Mesenteric fat pad (tissue), 1 donor: ENCODE data around the gene SPINDOC. TPM values are rescaled to one million over a fixed set of nuclear protein-coding genes. Genes with fewer than 3 reads are reported as not detected.
"Not testable (repeated sequence)": the region's sequence is repeated elsewhere in the genome, so short reads cannot be mapped to it uniquely, and the experiment has no call there.

Source experiments
- DNase-seq: peaks from one replicate; pipeline ENCODE4 v3.0.0-alpha.2; 2020; ENCODE audit warnings: low spot score
- total RNA-seq: library from RNA; stranded (reverse); fragmentation: NEBNext Ultra II Directional; extraction: Animal tissue kit (Norgen Biotek cat#: 25700); gene quantifications from one replicate; pipeline ENCODE4 v1.2.1, GENCODE V29; 2021
- donor health status: DM: yes; HTN: yes; CAD: no.

The SPINDOC gene
- total RNA-seq, 1 donor from 2014 or later: 16.2 TPM

DNA sequence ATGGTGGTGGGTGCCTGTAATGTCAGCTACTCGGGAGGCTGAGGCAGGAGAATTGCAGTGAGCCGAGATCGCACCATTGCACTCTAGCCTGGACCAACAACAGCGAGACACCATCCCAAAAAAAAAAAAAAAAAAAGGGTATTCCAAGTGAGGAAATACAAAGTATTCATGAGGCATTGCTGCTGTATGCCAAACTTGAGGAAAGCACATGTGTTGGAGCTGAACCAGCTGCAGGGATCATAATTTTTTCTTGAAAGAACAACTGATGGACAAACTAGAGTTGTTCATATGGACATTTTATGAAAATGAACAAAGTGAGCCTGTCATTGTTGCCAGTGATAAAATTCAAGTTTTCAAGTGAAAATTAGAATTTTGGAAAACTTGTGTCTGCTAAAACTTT lies 41.4 kb downstream of the SPINDOC start:
- no peak for DNase-seq

DNA sequence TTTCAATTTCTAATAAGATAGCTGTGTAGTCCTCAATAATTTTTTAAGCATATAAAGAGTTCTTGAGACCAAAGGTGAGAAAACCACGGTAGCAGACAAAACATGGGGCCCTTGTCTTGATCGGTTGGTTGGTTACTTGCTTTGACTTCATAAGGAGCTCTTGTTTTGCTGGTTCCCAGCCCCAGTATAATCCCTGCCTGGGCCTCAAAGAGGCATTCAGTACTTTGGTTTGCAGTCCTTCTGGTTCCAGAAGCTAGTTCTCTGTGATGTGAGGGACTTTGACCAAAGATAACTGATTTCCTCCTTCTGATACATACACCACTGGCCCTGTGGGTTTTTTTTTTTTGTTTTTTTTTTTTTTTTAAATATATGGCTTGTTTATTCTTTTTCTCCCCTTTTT lies 42.7 kb downstream of the SPINDOC start:
- no peak for DNase-seq

DNA sequence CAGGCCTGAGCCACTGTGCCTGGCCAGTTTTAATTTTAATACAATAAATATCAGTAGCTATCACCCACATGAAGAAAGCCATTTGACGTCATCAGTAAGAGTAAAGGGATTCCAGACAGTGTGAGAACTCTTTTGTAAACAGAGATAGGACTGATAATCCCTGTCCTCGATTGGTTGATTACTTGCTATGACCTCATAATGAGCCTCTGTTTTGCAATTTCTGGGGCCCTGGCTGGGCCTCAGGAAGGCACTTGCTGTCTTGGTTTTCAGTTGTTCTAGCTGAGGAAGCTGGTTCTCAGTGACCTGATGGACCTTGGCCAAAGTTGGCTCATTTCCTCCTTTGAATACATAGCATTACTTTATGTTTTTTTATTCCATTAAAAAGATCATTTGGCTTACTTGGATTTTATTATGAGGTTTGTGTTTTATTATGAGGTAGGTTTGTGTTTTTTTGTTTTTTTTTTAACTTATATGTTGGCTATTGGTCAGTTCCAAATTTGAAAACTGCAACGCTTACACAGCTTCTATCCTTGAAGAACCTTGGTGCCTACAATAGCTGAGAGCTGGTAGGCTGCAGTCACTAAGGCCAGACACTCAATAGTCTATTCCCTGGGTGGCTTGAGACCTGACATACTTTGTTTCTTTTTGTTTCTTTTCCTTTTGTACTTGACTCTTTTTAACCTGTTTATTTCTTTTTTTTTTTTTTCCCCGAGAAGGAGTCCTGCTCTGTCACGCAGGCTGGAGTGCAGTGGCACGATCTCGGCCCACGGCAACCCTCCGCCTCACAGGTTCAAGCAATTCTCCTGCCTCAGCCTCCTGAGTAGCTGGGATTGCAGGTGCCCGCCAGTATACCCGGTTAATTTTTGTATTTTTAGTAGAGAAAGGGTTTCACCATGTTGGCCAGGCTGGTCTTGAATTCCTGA lies 45.6 kb downstream of the SPINDOC start:
- no peak for DNase-seq

DNA sequence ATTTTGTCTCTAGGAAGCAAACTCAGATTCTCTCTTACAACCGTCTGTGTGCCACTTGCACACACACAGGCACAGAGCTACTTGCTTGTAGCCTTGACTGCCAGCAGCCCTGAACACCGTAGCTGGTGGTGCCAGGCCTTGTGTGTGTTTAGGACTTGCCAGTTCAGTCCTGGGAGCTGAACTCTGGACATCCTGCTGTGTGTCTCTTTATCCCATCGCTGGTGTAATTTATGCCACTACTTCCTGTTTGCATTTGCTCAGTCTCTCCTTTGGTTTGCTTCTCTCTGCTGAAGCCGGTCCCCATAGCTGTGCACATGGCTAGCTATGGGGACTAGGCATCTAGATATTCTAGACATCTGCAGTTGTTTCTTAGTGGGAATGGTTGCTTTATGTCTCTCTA lies 49.7 kb downstream of the SPINDOC start:
- DNase-seq: no peak

DNA sequence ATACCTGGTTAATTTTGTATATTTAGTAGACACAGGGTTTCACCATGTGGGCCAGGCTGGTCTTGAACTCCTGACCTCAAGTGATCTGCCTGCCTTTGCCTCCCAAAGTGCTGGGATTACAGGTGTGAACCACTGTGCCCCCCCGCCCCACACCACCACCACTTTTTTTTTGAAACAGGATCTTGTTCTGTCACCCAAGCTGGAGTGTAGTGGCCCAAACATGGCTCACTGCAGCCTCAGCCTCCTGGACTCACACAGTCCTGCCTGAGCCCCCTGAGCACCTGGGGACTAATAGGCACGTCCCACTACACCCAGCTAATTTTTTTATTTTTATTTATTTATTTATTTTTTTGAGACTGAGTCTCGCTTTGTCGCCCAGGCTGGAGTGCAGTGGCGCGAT lies 50.4 kb downstream of the SPINDOC start:
- DNase-seq: not testable (repeated sequence)

DNA sequence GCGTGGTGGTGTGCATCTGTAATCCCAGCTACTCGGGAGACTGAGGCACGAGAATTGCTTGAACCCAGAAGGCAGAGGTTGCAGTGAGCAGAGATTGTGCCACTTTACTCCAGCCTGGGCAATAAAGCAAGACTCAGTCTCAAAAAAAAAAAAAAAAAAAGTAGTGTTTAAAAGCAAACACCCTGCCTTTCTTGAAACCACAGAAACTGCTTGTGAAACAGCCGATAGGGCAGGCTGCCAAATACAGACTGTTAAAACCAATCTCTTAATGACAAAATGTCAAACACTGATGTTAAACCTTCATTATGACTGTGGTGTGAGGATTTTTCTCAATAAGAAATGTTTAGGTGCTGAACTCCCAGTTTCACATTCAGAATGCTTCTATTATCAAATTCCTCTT lies 53.0 kb downstream of the SPINDOC start:
- DNase-seq: no peak

DNA sequence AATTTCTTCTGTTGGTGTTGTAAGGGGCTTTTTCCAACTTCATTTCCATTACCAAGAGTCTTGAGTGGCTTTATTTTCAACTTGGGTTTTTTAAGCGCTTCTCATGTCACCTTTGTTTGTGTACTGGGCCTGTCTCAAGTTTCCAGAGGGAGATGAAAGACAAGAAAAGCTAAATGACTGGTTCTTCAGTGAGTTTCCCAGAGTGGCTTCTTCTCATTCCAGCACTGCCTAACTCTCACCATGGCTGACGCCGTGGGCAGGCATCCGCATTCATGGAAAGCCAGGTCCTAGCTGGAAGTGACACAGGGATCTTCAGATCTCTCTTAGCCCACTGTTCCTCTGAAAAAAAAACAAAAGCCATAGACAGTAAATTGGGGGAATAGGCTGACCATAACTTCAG lies 54.3 kb downstream of the SPINDOC start:
- no peak for DNase-seq

DNA sequence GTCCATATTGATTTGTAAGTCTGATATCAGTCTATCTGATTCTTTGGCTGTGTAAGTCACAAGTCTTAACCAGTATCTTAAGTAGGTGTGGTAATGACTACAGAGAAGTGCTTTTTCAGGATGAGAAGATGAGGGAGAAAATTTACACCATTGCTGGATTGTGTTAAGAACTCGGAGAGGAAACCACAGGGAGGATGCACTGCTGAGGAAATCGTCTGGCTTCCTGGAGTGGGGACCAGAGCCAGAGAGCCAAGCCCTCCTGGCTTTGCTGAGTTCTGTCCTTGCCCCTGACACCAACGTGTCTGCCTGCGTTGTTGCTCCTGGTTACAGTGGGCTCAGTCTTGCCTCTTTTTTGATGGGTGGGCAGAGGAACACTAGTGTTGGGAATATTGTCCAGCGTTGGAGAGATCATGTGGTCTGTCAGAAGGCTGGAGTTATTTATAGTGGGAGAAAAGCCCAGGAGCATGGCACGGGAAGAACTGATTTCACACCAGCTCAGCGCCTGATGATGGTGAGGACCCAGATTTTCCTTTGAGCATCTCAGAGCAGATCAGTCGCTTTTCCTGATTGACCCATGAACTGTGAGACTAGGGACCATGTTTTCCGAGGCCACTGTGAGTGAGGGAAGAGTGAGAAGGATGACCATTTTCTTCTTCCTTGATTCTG lies 55.3 kb downstream of the SPINDOC start:
- no peak for DNase-seq

DNA sequence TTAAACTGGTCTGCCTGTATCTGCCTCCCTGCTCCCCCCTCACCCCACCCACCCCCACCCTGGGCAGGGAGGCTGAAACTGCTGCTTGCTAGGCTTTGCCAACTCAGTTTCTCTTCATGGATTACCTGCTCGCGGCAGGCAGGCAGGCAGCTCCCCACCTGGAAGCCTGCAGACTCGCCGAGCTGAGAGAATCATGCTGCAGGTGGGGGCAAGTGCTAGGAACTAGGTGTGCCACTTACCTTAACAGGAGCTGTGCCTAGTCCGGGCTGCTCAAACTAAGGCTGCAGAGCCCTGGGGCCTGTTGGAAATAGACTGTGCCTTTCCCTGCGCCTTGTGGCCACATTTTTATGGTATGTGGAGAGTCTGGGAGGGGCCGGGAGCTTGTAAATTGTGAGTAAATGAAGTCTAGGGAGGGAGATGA lies 55.9 kb downstream of the SPINDOC start:
- no peak for DNase-seq

DNA sequence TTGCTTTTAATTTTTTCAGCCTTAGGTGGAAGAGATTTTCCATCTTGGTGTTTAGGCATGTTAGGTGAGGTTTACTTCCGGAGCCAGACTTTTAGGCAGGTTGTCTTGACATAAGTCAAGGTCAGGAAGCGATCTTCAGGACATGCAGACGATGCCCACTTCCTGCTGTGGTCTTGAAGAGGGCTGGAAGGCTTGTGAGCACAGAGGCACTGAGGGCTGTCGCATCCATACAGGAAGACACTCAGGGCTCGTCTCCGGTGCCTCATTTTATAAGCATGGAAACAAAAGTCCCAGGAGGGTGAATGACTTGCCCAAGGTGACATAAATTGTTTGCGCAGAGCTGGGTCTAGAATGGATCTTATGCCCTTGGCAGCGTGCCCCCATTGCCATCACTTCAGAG lies 56.4 kb downstream of the SPINDOC start:
- DNase-seq: no peak

DNA sequence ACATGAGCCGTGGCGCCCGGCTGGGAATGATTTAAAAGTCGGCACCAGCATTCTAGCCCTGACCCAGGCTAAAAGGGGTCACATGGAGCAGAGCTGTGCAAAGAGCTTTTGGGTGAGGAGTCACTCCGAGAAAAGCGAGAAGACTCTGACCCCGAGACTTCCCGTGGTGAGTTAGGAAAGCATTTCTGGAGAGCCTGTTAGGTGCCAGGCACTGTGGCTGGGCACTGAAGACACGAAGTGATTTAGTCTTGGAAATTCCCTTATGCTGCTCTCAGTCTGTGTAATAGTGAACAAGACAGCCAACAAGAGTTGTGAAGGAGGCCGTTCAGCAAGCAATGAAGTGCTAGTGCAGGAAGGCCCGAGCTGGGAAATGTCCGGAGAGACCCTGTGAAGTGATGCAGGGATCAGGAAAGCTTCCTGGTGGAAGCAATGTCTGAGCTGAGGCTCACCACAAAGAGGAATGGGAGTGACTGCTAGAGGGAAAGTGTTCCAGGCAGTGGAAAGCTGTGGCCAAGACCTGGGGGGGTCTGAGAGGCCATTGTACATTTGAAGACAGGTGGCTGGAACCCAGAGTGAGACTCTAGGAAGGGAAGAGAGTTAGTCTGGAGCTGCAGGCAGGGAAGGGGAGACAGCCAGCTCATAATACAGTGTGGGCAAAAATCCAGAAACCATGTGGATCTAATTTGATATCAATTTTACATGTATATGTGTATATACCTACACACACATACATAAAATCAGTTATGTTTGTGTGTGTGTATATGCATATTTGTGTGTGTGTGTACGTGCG lies 57.3 kb downstream of the SPINDOC start:
- no peak for DNase-seq

DNA sequence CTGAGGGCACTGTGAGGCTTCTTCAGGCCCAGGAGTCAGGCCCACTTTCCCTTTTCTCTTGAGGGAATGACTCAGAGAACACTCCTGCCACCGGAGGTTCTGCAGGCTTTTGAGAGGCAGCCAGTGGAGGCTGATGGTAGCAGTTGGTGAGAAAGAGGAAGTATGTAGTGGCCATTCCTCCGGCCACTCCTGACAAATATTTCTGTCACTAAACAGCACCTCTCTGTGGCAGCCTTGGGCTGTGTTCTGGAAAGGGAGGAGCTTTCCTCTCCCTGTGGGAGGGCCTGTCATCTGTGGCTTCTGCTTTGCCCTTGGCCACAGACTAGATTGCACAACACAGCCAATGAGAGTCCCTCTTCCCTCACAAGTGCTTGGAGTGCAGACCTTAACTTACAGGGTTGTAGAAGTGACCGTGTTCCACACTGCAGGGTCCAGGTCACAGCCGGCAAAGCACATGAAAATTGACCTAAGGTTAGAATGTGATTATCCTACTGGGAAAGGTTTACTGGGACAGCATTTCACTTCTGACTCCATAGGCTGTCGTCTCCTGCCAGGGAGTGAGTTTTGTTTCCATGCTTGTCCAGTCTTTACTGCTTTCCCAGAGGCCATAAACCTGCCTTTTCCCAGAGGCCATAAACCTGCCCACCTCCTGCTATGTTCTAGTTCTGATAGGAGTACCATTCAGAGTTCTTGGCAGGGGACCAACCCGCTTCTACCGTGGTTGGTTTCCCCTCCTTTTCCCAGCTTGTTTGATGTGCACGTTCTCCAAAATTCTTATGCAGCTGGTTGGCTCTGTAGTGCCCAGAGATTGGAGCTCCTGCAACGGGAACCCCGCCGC lies 58.9 kb downstream of the SPINDOC start:
- DNase-seq: no peak

DNA sequence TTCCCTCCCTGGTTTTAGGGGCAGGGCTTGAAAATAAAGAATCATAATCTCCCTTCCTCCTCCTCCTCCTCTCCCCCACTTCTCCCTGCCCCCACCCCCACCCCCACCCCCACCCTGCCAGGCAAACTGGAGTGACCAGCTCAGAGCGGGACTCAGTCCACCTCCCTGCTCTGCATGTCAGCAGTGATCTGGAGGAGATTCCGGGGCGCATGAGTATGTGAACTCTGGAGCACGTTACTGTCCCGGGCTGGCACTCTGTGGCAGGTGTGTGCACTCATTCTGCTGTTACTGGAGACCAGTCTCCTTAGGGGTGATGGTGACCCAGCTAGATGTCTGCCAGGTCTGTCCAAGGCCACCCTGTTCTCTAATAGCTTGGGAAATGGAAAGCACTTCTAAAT lies 59.5 kb downstream of the SPINDOC start:
- no peak for DNase-seq

DNA sequence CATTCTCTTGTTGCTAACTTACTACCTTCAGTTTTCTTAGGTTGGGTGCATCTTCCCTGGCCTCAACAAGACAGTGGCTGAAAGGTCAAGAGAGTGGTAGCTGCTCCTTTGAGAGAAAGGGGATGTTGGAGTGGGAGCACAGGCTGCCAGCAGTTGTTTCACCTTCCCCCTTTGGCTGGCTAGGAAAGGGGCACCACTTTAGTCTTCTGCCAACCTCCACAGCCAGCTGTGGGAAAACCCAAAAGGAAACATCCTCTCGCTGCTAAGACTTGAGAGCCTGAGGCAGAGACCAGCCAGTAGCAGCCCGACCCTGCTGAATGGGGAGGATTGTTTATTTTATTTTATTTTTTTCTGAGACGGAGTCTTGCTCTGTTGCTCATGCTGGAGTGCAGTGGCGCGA lies 60.1 kb downstream of the SPINDOC start:
- DNase-seq: no peak

DNA sequence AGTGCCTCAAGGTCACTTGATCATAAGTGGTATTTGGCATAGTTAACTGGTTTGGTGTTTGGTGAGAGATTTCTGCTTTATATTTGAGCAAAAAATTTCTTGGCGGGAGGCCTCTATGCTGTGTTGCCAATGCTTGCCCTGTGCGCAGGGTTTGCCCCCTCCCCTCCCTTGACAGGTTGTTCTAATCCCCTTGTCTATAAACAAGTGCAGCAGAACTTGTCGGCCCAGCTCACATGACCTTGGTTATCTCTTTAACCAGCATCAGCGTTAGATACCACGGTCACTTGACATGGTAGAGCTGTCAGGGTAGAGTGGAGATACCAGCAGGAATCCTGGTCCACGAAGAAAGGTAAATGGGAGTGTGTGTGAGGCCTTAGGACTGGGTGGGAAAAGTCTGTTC lies 61.3 kb downstream of the SPINDOC start:
- DNase-seq: no peak

DNA sequence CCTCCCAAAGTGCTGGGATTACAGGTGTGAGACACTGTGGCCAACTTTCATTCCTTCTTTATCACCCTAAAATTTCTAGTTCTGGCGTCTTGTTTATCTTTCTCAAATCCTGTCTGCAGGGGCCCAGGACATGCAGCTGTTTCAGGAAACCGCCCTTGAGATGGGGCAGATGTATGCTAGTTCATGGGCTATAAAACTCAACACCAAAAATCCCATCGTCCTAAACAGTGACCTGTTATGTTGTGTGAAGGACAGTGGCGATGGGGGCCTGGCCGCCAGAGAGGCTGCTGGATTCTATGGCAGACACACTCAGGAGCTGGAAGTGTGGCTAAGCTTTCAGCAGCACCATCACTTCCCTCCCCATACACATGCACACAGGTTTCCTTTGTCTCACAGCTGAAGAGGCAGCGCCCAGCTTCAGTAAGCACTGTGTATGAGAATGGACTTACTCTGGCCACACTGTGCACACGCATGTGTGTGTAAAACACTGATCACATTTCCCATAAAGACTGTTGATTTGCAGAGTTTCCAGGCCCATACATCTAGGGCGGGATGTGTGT lies 62.3 kb downstream of the SPINDOC start:
- DNase-seq: no peak

DNA sequence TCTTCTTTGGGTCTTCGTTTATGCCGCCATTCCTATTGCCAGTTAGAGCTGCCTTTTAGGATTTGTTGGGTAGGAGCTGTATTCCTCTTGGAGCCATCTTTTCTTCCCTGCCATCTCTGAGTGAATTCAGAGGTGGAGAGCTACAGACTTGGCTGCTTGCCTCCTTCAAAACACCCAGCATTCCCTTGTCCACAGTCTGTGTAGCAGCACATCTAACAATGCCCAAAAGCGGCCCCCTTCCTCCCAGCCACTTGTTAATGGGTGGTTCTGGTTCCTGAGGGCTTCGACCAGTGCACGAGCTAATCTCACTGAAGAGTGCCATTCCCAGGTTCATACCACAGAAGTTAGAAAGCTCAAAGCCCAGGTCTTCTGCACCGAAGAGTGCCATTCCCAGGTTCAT lies 63.4 kb downstream of the SPINDOC start:
- DNase-seq: no peak
